Neural progenitor cell (in vitro differentiated cells): ENCODE measurements around the gene SMIM36.

ENCODE experiments used
- CTCF ChIP-seq: fragments of 200-600 bp; sonication (generic); IDR thresholded peaks from 2 replicates; pipeline ENCODE4 v1.5.1; 2017; ENCODE audit warnings: antibody characterized with exemption, mild to moderate bottlenecking
- EZH2 ChIP-seq: fragments of 200-600 bp; sonication (generic); IDR thresholded peaks from 2 replicates; pipeline ENCODE4 v1.6.1; 2017; ENCODE audit warnings: antibody characterized with exemption, mild to moderate bottlenecking, moderate library complexity

GRCh38 chr17:55482591-55483389 lies 28.5 kb downstream of the SMIM36 start:
- TF ChIP-seq CTCF (no peak), EZH2 (no peak)
